HCT116 (cell line): ENCODE results near the gene RPL19.

Experiments used
- CTCF ChIP-seq, 3 experiments: fragments of 200-600 bp in 1 of 3; sonication (generic) in 1 of 3; IDR thresholded peaks in 2 of 3; conservative IDR thresholded peaks in 1 of 3; 2 replicates each; pipeline ENCODE4 v1.5.1; 2012 to 2017; ENCODE audit warnings: low read depth in 2 of 3, low read length in 2 of 3, antibody characterized with exemption in 1 of 3, borderline replicate concordance in 1 of 3, control low read depth in 1 of 3, mild to moderate bottlenecking in 1 of 3, mixed read lengths in 1 of 3, mixed run types in 1 of 3, moderate library complexity in 1 of 3; ENCODE audit not compliant: insufficient read depth in 1 of 3
- EZH2 ChIP-seq: fragments of 200-600 bp; sonication (generic); IDR thresholded peaks from 2 replicates; pipeline ENCODE4 v1.6.1; 2017; ENCODE audit warnings: antibody characterized with exemption, mixed run types
- JUND ChIP-seq: IDR thresholded peaks from 2 replicates; pipeline ENCODE4 v1.6.1; 2012
- MAX ChIP-seq: IDR thresholded peaks from 2 replicates; pipeline ENCODE4 v1.6.1; 2012
- POLR2A ChIP-seq: IDR thresholded peaks from 2 replicates; pipeline ENCODE4 v1.7.0; 2011; ENCODE audit warnings: borderline replicate concordance; ENCODE audit not compliant: insufficient read depth, insufficient read length; ENCODE audit errors: extremely low read depth
- RAD21 ChIP-seq: IDR thresholded peaks from 2 replicates; pipeline ENCODE4 v1.6.1; 2012; ENCODE audit warnings: low read depth, mild to moderate bottlenecking
- REST ChIP-seq: IDR thresholded peaks from 2 replicates; pipeline ENCODE4 v1.6.1; 2012; ENCODE audit warnings: low read depth
- YY1 ChIP-seq: IDR thresholded peaks from 2 replicates; pipeline ENCODE4 v1.6.1; 2011; ENCODE audit warnings: low read length, low read depth, moderate library complexity, mild to moderate bottlenecking; ENCODE audit not compliant: insufficient replicate concordance; ENCODE audit errors: extremely low read depth

- TF ChIP-seq CTCF (IDR thresholded peaks at IDR 0.05 in 2 of 3, conservative IDR thresholded peaks at IDR 0.05 in 1 of 3; ENCODE audit: borderline replicate concordance in 1 of 3, insufficient read depth in 1 of 3, low read depth in 2 of 3, low read length in 2 of 3) (no peak), POLR2A (no peak), YY1 (no peak), REST (no peak), RAD21 (no peak), JUND (no peak), EZH2 (no peak), MAX (no peak)
These were observed 49.3 kb upstream of the RPL19 start for GRCh38 chr17:39150795-39151149.
